Measurements from ENCODE around the gene STAT1.

STAT1 gene

GRCh38 chr2:191030521-191031154 lies 16.7 kb upstream of the STAT1 start:
- no peak for DNase-seq

DNA sequence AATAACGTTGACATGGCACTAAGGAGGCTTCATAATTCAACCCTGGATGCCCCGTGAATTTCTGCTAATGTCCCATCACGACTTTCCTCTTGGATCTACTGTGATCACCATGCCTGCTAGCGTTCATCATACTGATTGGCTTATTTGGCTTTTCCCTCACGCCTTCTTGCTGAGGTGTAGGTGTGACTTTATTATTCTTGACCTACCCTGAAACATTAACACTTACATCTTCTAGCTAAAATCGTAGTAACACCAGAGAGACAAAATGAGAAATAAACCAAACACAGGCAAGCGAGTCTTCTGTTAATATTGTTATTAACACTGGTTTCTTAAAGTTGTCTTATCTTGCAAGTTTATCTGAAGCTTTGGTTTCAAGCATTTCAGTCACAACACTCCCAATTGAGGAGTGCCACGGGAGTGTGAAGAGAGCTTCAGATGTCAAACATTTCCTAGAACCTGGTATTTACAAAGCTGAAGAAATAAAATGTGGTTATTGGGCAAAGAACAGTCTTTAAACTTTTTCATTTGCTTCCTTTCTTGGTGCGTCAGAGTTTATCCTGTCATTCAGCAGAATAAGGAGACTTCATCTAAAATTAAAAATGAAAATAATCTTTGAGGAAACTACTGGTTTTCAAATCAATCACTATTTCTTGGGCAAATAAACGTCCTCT lies 15.4 kb upstream of the STAT1 start:
- no peak for DNase-seq

DNA sequence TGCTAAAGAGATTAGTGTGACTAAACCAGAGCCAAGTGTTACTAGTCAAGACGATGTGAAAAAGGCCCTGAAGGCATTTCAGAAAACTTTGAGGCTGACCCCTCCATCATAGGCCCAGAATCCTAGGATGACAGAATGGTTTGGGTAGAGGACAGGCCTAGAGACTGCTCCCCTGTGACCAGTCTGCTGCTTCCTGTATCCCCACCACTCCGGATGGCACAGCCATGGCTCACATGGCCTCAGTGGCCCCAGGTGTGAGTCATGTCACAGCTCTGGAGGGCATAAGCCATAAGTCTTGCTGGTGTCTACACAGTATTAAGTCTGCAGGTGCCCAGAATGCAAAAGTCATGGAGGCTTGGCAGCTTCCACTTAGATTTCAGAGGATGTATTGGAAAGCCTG lies 12.4 kb upstream of the STAT1 start:
- no peak for DNase-seq

GRCh38 chr2:191025135-191025534 lies 11.2 kb upstream of the STAT1 start:
- DNase-seq, result no peak

DNA sequence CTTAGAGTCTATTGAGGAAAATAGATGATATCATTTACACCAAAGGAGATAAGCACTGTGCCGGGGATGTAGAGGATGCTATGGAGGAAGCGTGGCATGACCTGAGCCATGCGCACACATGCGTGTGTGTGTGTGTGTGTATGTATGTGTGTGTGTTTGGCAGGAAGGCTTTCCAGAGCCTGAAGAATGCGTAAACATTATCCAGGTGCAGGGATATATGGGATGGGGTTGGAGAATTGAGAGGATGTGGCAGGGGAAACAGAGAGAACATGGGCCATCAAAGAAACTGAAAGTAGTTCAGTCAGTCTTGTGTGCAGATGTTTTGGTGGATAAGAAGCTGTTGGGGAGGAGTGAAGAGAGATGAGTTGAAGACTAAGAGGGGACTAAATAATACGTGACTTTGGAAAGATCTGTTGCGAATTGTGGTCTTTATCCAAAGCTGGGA lies 9.3 kb upstream of the STAT1 start:
- no peak for DNase-seq

GRCh38 chr2:191020742-191021381 lies 6.9 kb upstream of the STAT1 start:
- peak; percentile 89 for DNase-seq

GRCh38 chr2:191020221-191020741 lies 6.3 kb upstream of the STAT1 start:
- peak; percentile 98 for DNase-seq

DNA sequence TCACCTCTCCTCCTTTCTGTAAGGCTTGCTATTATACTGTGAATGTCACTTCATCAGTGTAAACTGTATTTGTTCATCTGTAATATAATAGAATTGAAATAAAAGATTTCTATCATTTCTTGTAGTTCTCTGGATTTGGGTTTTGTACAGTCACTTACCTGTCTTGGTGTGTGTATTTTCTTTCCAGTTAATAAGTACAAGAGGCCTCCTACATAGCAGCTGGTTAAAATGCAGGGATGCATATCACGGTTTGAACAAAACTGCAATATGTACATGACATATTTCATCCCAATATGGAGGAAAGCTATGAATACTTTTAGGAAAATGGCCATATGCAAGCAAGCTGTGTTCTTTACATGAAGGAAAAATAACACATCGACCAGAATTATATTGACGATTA lies 5.4 kb upstream of the STAT1 start:
- DNase-seq, result no peak

DNA sequence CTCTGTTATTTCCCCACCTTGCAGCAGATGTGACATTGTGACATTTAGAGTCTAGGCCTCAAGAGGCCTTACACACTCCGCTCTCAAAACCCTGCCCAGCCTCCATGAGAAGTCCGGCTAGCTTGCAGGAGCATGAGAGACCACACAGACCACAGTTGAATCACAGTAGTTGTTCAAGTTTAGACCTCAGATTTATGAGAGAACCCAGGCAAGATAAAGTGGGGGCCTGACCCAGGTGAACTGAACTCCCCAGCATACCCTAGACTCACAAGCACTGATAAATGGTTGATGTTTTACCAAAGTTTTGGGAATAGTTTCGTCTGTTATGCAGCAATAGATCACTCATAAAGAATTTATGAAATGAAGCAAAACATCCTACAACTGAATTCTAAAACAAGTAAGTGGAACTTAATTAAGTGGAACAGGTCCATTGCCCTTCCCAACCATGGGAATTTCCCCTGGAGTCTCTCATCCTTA lies 4.7 kb upstream of the STAT1 start:
- no peak for DNase-seq

DNA sequence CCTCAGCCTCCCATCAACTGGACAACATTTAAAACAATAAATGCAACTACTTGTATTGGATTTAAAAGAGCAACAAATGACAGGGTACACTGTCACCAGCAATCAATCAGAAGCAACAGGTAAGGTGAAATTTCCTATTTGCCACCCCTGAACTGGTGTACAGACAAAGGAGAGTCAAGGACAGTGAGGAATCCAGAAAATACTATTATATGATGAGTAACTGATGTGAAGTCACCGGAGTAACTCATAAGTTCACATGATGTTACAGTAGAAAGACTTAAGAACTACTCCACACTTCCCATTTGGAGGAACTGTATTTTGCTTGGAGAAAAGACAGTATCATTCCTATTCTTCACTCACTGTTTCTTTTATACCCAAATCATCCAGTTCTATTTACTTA lies 4.1 kb upstream of the STAT1 start:
- DNase-seq, result no peak

DNA sequence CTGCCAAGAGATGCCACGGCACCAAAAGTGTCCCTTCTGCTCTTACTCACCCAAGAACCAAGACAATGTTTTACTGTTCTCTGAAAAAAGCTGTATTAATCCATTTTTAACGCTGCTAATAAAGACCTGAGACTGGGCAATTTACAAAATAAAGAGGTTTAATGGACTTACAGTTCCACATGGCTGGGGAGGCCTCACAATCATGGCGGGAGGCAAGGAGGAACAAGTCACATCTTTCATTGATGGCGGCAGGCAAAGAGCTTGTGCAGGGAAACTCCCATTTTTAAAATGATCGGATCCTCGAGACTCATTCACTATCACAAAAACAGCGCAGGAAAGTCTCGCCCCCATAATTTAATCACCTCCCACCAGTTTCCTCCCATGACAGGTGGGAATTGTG lies 1.9 kb upstream of the STAT1 start:
- DNase-seq, result no peak

DNA sequence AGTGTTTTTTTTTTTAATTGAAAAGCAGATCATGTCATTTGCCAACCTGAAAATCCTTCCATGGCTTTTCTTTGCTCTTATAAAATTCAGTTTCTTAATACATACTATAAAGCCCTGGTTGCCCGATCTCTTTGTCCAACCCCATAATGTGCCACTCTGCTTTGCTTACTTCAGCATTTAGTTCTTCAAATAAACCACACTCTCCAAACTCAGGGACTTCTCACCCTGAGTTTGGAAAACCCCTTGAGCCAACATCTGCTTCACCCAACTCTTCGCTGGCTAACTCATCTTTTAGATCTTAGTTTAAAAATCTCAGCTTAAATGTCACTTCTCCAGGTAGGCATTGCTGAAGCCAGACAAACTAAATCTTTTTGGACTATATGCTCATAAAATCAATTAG lies 1.3 kb upstream of the STAT1 start:
- DNase-seq, result no peak

- DNase-seq, result no peak
These were observed 666 bp upstream of the STAT1 start for GRCh38 chr2:191014653-191015020.

- DNase-seq, result no peak
These were observed 364 bp downstream of the STAT1 start for GRCh38 chr2:191013682-191013931.

DNA sequence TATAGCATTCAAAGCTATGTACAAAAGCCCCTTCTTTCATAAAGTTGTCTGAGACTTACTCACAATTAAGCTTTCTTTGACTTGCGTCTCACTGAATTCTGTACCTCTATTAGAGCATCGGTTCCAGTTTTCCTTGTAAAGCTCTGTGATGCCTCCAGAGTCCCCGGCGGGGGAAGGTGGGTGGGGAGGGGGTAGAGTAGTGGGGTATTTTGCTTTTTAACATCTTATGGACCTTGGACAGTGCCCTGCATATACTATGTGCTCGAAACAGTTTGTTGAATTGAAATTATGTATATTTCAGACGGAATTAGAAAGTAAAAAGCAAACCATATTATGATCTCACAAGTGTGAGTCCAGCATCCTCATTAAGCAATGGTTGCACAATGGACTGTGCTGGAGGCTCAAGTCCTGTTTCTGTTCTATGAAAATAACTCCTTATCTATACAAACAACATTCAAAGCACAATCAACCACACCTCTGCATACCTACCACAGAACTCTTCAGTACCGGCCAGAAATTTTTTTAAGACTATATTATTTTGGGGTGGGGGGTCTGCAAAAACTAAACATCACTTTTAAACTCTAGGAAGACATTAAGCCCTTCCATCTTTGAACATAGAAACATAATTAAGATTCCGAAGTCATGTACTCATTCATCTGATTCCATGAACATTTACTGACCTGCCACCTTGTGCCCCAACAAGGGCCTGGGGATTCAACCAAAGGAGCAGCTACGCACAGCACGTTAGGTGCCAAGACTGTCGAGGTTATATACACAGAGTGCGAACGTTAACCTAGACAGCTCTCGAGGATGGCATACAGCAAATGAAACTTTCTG lies 908 bp downstream of the STAT1 start:
- DNase-seq, result no peak

GRCh38 chr2:191012346-191012745 lies 1.6 kb downstream of the STAT1 start:
- DNase-seq, result no peak

DNA sequence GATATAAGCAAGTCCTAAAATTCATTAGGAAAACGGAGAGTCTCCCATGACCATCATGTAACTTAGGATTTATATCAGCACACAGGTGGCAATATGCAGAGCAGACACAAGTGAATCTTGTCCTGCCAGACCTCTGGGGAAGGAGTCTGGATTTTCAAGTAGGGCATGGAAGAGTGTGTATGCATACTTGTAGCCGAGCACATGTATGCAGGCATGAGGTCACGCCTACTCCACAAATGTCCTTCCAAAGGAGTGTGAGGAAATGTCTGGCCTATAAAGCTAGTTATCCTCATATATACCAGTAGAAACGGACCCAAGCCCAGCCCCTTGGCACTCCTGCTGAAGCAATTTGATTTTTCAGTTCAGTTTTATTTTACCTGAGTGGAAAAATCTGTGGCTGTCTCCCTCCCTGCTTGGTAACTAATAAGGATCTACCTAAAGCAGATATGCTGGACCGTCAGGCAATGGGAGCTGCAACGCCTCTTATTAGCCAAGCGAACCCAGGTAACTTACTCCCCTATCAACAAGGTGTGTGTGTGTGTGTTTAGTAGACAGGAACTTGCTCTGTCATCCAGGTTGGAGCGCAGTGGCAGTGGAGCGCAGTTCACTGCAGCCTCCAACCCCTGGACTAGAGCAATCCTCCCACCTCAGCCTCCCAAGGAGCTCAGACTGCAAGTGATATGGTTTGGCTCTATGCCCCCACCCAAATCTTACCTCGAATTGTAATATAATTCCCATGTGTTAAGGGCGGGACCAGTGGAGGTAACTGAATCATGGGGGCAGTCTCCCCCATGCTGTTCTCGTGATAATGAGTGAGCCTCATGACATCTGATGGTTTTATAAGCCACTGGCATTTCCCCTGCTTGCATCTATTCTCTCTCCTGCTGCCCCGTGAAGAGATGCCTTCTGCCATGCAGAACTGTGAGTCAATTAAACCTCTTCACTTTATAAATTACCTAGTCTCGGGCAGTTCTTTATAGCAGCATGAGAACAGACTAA lies 2.8 kb downstream of the STAT1 start:
- no peak for DNase-seq

DNA sequence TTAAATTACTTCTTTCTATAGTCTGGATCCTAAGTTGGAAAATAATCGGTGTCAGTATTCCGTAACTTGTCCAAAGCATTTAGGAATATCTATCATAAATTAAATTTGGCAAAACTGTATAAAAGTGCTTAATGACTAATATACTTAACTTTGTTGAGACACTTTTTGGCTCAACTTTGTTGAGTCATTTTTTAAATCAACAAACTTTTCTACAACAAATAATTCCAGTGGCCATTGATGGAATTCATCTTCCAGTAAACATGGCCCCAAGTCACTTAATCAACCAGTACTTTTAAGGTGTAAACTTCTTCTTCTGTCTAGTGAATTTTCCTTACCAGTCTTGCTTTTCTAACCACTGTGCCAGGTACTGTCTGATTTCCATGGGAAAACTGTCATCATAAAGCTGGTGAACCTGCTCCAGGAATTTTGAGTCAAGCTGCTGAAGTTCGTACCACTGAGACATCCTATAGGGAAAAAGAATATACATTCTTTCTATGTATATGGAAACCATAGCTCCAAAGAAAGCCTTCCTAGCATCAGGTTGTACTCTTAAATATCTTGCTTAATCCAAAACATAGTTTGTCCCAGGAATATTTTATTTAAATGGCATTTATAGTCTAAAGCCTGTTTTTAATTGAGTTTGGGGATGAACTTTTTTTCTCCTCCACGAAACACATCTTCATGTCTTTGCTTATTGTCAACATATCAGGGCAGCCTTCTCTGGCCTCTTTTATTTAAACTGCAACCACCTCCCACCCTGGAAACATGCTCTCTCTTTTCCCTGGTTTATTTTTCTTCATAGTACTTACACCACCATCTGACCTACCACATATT lies 4.2 kb downstream of the STAT1 start:
- no peak for DNase-seq

DNA sequence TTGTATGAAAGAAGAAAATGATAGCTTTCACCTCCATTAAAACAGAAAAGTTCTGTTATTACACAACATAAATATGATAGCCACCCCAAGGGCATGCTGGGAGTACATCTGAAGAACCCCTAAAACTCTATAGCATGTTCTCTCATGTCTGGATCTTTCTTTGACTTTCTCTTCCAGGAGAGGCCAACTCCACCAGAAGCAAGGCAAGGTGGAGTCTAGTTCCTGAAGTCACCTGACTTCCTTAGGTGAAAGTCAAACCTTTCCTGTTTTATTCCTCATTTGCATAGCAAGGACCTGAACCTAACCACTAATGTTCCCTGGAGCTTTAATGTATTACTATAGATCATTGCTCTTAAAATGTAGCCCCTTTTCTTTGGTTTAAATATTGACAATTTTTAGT lies 5.7 kb downstream of the STAT1 start:
- no peak for DNase-seq

- no peak for DNase-seq
These were observed 6.8 kb downstream of the STAT1 start for GRCh38 chr2:191006997-191007783.

All from activated CD8-positive, alpha-beta memory T cell treated with anti-CD3 and anti-CD28 coated beads for 24 hours (primary cell).